ENCODE results near the gene CRKL.

DNA sequence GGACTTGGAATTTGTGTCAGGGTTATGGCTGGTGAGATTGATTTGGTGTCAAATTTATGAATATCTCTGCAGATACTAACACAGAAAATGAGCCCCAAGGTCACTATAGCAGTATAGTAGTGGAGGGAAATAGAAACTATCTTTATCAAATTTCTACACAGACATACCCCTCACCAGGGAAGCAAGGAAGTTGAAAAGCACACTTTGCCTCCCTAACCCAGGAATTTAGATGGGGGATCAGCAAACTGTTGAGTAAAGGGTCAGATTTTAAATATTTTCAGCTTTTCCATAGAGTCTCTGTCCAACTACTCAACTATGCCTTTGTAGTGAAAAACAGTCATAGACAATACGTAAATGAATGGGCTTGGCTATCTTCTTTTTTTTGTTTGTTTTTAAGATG is 12.8 kb downstream of the CRKL start:
- TF ChIP-seq, protein P1, sequence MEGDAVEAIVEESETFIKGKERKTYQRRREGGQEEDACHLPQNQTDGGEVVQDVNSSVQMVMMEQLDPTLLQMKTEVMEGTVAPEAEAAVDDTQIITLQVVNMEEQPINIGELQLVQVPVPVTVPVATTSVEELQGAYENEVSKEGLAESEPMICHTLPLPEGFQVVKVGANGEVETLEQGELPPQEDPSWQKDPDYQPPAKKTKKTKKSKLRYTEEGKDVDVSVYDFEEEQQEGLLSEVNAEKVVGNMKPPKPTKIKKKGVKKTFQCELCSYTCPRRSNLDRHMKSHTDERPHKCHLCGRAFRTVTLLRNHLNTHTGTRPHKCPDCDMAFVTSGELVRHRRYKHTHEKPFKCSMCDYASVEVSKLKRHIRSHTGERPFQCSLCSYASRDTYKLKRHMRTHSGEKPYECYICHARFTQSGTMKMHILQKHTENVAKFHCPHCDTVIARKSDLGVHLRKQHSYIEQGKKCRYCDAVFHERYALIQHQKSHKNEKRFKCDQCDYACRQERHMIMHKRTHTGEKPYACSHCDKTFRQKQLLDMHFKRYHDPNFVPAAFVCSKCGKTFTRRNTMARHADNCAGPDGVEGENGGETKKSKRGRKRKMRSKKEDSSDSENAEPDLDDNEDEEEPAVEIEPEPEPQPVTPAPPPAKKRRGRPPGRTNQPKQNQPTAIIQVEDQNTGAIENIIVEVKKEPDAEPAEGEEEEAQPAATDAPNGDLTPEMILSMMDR (IDR thresholded peaks at IDR 0.05; ENCODE audit: low read depth, low read length, poor library complexity, severe bottlenecking), result no peak
- no peak for TF ChIP-seq EZH2phosphoT487 (IDR thresholded peaks at IDR 0.05; ENCODE audit: borderline replicate concordance, low read length)
